Prostate gland (tissue), 2 donors: ENCODE data around the gene TFAP2A.

ENCODE experiments used
- CTCF ChIP-seq, 4 experiments: fragments of 200-600 bp in 2 of 4; fragments of 450-650 bp in 2 of 4; sonication (generic) in 2 of 4; IDR thresholded peaks; 1 replicate in 3 of 4; 2 replicates in 1 of 4; pipeline ENCODE4 v1.5.1; 2016 to 2019; ENCODE audit warnings: antibody characterized with exemption in 4 of 4, mild to moderate bottlenecking in 2 of 4, moderate library complexity in 2 of 4
- POLR2AphosphoS5 ChIP-seq: sonication (generic); formaldehyde crosslinking; IDR thresholded peaks from one replicate; pipeline ENCODE4 v1.6.1; 2017; ENCODE audit warnings: antibody characterized with exemption

GRCh38 chr6:10405513-10405900 lies 9.4 kb downstream of the TFAP2A start:
- TF ChIP-seq CTCF (IDR thresholded peaks at IDR 0.05) (no peak), POLR2AphosphoS5 (no peak)
